Activated naive CD4-positive, alpha-beta T cell treated with anti-CD3 and anti-CD28 coated beads, Interleukin-2, amount 50 U/mL, for 24 hours (primary cell): ENCODE results near the gene MX2.
"Not testable (repeated sequence)": the region's sequence is repeated elsewhere in the genome, so short reads cannot be mapped to it uniquely, and the experiment has no call there.

ENCODE experiments used
- H3K27ac Mint-ChIP-seq: one replicate; pipeline ENCODE4 v1.8.0; 2021; ENCODE audit warnings: mild to moderate bottlenecking, mixed read lengths
- H3K27me3 Mint-ChIP-seq: one replicate; pipeline ENCODE4 v1.8.0; 2021; ENCODE audit warnings: mixed read lengths
- H3K36me3 Mint-ChIP-seq: one replicate; pipeline ENCODE4 v1.8.0; 2021; ENCODE audit warnings: mixed read lengths
- H3K4me1 Mint-ChIP-seq: one replicate; pipeline ENCODE4 v1.8.0; 2021; ENCODE audit warnings: mixed read lengths
- H3K4me3 Mint-ChIP-seq: one replicate; pipeline ENCODE4 v1.8.0; 2021; ENCODE audit warnings: mild to moderate bottlenecking, mixed read lengths
- H3K9me3 Mint-ChIP-seq: one replicate; pipeline ENCODE4 v1.8.0; 2021; ENCODE audit warnings: mixed read lengths

The MX2 gene

DNA sequence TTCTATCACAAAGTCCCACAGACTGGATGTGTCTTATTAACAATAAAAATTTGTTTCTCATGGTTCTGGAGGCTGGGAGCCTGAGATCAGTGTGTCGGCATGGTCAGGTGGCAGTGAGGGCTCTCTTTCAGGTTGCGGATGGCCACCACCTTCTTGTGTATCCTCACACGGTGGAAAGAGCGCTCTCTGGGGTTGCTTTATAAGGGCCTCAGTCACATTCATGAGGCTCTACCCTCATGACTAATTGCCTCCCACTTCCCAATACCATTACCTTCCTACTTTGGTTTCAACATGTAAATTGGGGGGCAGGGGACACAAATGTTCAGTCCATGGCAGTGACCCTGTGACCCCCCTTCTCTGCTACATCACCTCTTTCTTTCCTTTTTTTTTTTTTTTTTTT, 43.5 kb downstream of the MX2 start:
- Mint-ChIP-seq H3K36me3 (peaks cover 42% of the 10 kb centered on the region), H3K27ac (no peak overlapping the region)

DNA sequence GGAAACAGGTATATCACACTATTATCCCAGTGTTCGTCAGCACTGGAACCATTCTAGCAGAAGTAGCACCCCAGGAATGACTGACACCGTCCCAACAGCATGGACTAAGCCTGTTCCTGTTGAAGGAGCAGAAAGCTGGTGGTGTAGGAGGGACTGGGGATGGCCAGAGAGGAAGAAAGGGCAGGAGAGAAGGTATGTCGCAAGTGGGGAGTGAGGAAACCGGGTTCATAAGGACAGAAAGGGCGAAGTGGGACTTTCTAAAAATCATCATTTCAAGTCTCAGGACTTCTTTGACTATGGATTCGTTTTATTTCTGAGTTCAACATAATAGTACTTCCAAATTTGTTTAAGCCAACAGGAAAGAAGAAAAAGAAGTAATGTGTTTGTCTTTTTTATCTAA, 44.5 kb downstream of the MX2 start:
- Mint-ChIP-seq H3K27me3 (no peaks in the 10 kb centered on the region), H3K9me3 (peaks cover 4% of the 10 kb centered on the region), H3K27ac (no peak overlapping the region), H3K36me3 (peaks cover 43% of the 10 kb centered on the region), H3K4me1 (no peaks in the 10 kb centered on the region), H3K4me3 (no peak overlapping the region)

More for the DNA sequence above, 43.5 kb downstream of the MX2 start:
- Mint-ChIP-seq H3K27me3 (no peaks in the 10 kb centered on the region), H3K9me3 (peaks cover 1% of the 10 kb centered on the region), H3K4me3 (no peak overlapping the region), H3K4me1 (no peaks in the 10 kb centered on the region)

DNA sequence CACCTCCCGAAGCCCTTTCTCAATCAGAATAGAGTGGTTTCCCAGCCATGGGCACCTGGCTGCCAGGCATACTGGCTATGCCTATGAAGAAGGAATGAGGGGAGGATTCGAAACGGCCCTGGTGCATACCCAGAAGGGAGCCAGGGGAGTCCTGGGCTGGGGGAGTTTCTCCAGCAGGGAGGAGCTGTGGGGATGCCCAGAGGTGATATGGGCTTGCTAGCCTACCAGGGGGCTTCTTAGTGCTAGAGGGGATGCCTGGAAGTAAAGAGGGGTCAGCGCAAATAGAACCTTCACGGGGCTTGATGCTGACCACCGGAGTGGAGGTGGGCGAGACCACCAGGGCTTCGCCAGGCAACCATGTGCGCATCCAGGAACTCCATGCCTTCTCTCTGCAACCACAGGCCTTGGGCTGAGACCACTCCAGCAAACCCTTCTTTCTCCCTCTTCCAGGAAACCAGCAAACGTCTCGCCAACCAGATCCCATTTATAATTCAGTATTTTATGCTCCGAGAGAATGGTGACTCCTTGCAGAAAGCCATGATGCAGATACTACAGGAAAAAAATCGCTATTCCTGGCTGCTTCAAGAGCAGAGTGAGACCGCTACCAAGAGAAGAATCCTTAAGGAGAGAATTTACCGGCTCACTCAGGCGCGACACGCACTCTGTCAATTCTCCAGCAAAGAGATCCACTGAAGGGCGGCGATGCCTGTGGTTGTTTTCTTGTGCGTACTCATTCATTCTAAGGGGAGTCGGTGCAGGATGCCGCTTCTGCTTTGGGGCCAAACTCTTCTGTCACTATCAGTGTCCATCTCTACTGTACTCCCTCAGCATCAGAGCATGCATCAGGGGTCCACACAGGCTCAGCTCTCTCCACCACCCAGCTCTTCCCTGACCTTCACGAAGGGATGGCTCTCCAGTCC, 46.0 kb downstream of the MX2 start:
- Mint-ChIP-seq H3K9me3 (peaks cover 4% of the 10 kb centered on the region), H3K36me3 (peaks cover 44% of the 10 kb centered on the region), H3K27ac (no peak overlapping the region), H3K4me1 (no peaks in the 10 kb centered on the region), H3K27me3 (no peaks in the 10 kb centered on the region), H3K4me3 (no peak overlapping the region)

- peaks cover 18% of the 10 kb centered on the region for H3K9me3 Mint-ChIP-seq
- no peaks in the 10 kb centered on the region for H3K27me3 Mint-ChIP-seq
- peak overlapping the region; percentile 52 for H3K27ac Mint-ChIP-seq
- no peaks in the 10 kb centered on the region for H3K4me1 Mint-ChIP-seq
- H3K36me3 Mint-ChIP-seq = peaks cover 39% of the 10 kb centered on the region
- H3K4me3 Mint-ChIP-seq = no peak overlapping the region
These were observed 48.5 kb downstream of the MX2 start for GRCh38 chr21:41410361-41410760.

- H3K4me3 Mint-ChIP-seq = no peak overlapping the region
- peak overlapping the region; percentile 52 for H3K27ac Mint-ChIP-seq
- H3K27me3 Mint-ChIP-seq = no peaks in the 10 kb centered on the region
- no peaks in the 10 kb centered on the region for H3K4me1 Mint-ChIP-seq
- H3K36me3 Mint-ChIP-seq = peaks cover 39% of the 10 kb centered on the region
- H3K9me3 Mint-ChIP-seq = peaks cover 18% of the 10 kb centered on the region
These were observed 49.1 kb downstream of the MX2 start for GRCh38 chr21:41410767-41411448.

GRCh38 chr21:41411449-41412089, 49.7 kb downstream of the MX2 start:
- Mint-ChIP-seq H3K4me3 (no peak overlapping the region), H3K9me3 (peaks cover 18% of the 10 kb centered on the region), H3K36me3 (peaks cover 35% of the 10 kb centered on the region), H3K4me1 (no peaks in the 10 kb centered on the region), H3K27ac (no peak overlapping the region), H3K27me3 (no peaks in the 10 kb centered on the region)

GRCh38 chr21:41417505-41417904, 55.7 kb downstream of the MX2 start:
- Mint-ChIP-seq H3K27ac (peak overlapping the region; percentile 43), H3K9me3 (peaks cover 14% of the 10 kb centered on the region), H3K4me1 (peaks cover 18% of the 10 kb centered on the region)
- not testable (repeated sequence) for H3K36me3 Mint-ChIP-seq, H3K27me3 Mint-ChIP-seq, H3K4me3 Mint-ChIP-seq

- no peak overlapping the region for H3K4me3 Mint-ChIP-seq
- H3K27ac Mint-ChIP-seq = no peak overlapping the region
- H3K36me3 Mint-ChIP-seq = peaks cover 2% of the 10 kb centered on the region
- H3K4me1 Mint-ChIP-seq = peaks cover 26% of the 10 kb centered on the region
- H3K27me3 Mint-ChIP-seq = no peaks in the 10 kb centered on the region
- H3K9me3 Mint-ChIP-seq = peaks cover 14% of the 10 kb centered on the region
These were observed 56.6 kb downstream of the MX2 start for GRCh38 chr21:41418393-41418792.

DNA sequence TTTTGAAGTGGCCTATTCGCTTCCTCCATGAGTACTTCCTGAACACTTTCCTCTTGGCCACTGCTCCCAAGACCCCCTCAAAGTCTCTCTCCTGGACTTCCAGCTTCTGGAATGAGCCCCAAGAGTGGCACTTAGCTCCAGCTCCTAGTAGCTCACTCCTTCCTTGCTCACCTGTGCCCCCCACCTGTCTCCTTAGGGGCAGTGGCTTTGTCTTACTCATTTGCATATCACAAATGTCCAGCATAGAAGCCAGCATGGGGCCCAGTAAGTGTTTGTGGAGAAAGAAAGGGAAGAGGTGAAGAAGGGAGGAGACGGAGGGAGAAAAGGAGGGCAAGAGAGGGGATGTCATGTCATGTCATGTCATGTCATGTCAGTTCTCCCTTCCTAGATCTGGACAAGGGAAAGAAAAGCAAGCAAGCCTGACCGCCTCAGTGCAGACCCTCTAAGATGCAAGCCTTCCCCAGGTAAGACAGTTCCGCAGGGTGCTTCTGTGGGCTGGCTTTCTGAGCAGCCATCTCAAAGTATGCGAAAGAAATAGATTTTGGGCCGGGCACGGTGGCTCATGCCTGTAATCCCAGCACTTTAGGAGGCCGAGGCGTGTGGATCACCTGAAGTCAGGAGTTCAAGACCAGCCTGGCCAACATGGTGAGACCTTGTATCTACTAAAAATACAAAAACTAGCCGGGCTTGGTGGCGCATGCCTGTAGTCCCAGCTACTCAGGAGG, 57.3 kb downstream of the MX2 start:
- peaks cover 9% of the 10 kb centered on the region for H3K9me3 Mint-ChIP-seq
- H3K36me3 Mint-ChIP-seq = no peaks in the 10 kb centered on the region
- H3K4me3 Mint-ChIP-seq = peak overlapping the region; percentile 28
- peaks cover 34% of the 10 kb centered on the region for H3K4me1 Mint-ChIP-seq
- peak overlapping the region; percentile 36 for H3K27ac Mint-ChIP-seq
- H3K27me3 Mint-ChIP-seq = no peaks in the 10 kb centered on the region

GRCh38 chr21:41419921-41420862, 58.4 kb downstream of the MX2 start:
- Mint-ChIP-seq H3K27ac (peak overlapping the region; percentile 89), H3K36me3 (no peaks in the 10 kb centered on the region), H3K4me1 (peaks cover 42% of the 10 kb centered on the region), H3K4me3 (peak overlapping the region; percentile 88), H3K9me3 (no peaks in the 10 kb centered on the region), H3K27me3 (no peaks in the 10 kb centered on the region)

- Mint-ChIP-seq H3K4me1 (peaks cover 51% of the 10 kb centered on the region), H3K4me3 (peak overlapping the region; percentile 84)
- not testable (repeated sequence) for H3K36me3 Mint-ChIP-seq, H3K9me3 Mint-ChIP-seq, H3K27me3 Mint-ChIP-seq, H3K27ac Mint-ChIP-seq
These were observed 59.2 kb downstream of the MX2 start for GRCh38 chr21:41420998-41421397.

GRCh38 chr21:41422546-41423304, 60.9 kb downstream of the MX2 start:
- no peak overlapping the region for H3K27ac Mint-ChIP-seq
- no peaks in the 10 kb centered on the region for H3K36me3 Mint-ChIP-seq
- H3K9me3 Mint-ChIP-seq = no peaks in the 10 kb centered on the region
- H3K27me3 Mint-ChIP-seq = no peaks in the 10 kb centered on the region
- no peak overlapping the region for H3K4me3 Mint-ChIP-seq
- peaks cover 63% of the 10 kb centered on the region for H3K4me1 Mint-ChIP-seq

DNA sequence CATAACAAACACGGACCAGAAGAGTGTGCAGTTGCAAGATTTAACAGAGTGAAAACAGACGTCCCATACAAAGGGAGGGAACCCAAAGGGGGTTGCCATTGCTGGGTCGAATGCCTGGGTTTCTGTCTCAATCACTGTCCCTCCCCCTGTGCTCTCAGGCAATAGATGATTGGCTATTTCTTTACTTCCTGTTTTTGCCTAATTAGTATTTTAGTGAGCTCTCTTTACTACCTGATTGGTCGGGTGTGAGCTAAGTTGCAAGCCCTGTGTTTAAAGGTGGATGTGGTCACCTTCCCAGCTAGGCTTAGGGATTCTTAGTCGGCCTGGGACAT, 61.4 kb downstream of the MX2 start:
- H3K27me3 Mint-ChIP-seq, H3K36me3 Mint-ChIP-seq, H3K27ac Mint-ChIP-seq, H3K4me3 Mint-ChIP-seq, H3K9me3 Mint-ChIP-seq: not testable (repeated sequence)
- H3K4me1 Mint-ChIP-seq = peaks cover 69% of the 10 kb centered on the region

- Mint-ChIP-seq H3K27ac (peak overlapping the region; percentile 71), H3K27me3 (no peaks in the 10 kb centered on the region), H3K4me3 (peak overlapping the region; percentile 89), H3K36me3 (peaks cover 8% of the 10 kb centered on the region), H3K4me1 (peaks cover 81% of the 10 kb centered on the region), H3K9me3 (no peaks in the 10 kb centered on the region)
These were observed 63.7 kb downstream of the MX2 start for GRCh38 chr21:41425588-41425953.
